H1 (cell line): Measurements from ENCODE around the gene C1QA. TPM values are rescaled to one million over a fixed set of nuclear protein-coding genes. Genes with fewer than 3 reads are reported as not detected.

Experiments used
- CTCF ChIA-PET: fragments of 300-600 bp; sonication (Branson Sonifier 250); formaldehyde crosslinking; loops from one replicate; lab custom pipeline; 2021; ENCODE audit not compliant: partially characterized antibody; lab: Charles Lee
- POLR2A ChIA-PET: fragments of 300-600 bp; sonication (Branson Sonifier 250); formaldehyde crosslinking; loops from one replicate; lab custom pipeline; 2021; ENCODE audit warnings: inconsistent platforms; ENCODE audit not compliant: partially characterized antibody; lab: Charles Lee
- DNase-seq, 2 experiments: peaks; one replicate each; pipeline versions ENCODE4 v3.0.0 to v3.0.0-alpha.2; 2010 to 2022; ENCODE audit warnings: low spot score in 2 of 2, low read depth in 1 of 2, mixed read lengths in 1 of 2
- FAIRE-seq: peaks from 2 replicates; lab custom pipeline; 2011; peaks lifted over from hg19 to GRCh38; lab: Jason Lieb, UNC
- H2AFZ ChIP-seq: 2 replicates; pipeline ENCODE4 v1.8.1; 2012; ENCODE audit warnings: low read length, inconsistent platforms
- H2AK5ac ChIP-seq: 2 replicates; pipeline ENCODE4 v1.6.1; 2013; ENCODE audit warnings: low read depth, low read length
- H2BK120ac ChIP-seq: replicated peaks from 2 replicates; pipeline ENCODE3; 2013; ENCODE audit warnings: low read depth, low read length, inconsistent platforms
- H2BK12ac ChIP-seq: 2 replicates; pipeline ENCODE4 v1.6.1; 2013; ENCODE audit warnings: low read depth, low read length
- H2BK15ac ChIP-seq: 2 replicates; pipeline ENCODE4 v1.6.1; 2013; ENCODE audit warnings: low read length
- H2BK20ac ChIP-seq: 2 replicates; pipeline ENCODE4 v1.6.1; 2013; ENCODE audit warnings: low read length
- H2BK5ac ChIP-seq: 2 replicates; pipeline ENCODE4 v1.6.1; 2013; ENCODE audit warnings: low read depth, low read length
- H3K14ac ChIP-seq: 2 replicates; pipeline ENCODE4 v1.6.1; 2013; ENCODE audit warnings: inconsistent platforms; ENCODE audit not compliant: insufficient read length
- H3K18ac ChIP-seq: 2 replicates; pipeline ENCODE4 v1.6.1; 2013; ENCODE audit warnings: low read length; ENCODE audit errors: extremely low read depth
- H3K23ac ChIP-seq: 2 replicates; pipeline ENCODE4 v1.6.1; 2013; ENCODE audit warnings: inconsistent platforms; ENCODE audit not compliant: insufficient read length
- H3K23me2 ChIP-seq: 2 replicates; pipeline ENCODE4 v1.6.1; 2013; ENCODE audit warnings: low read depth, low read length
- H3K27ac ChIP-seq: 2 replicates; pipeline ENCODE4 v1.6.1; 2011; ENCODE audit warnings: low read depth, low read length, inconsistent platforms
- H3K27me3 ChIP-seq, 4 experiments: replicated peaks in 1 of 4; 1 replicate in 1 of 4; 2 replicates in 3 of 4; pipeline versions ENCODE4 v1.6.1 to v1.8.1; 2011 to 2013; ENCODE audit warnings: low read length in 3 of 4, mild to moderate bottlenecking in 3 of 4, inconsistent platforms in 2 of 4, mixed read lengths in 2 of 4, moderate library complexity in 1 of 4; ENCODE audit not compliant: control insufficient read depth in 3 of 4, insufficient read depth in 3 of 4; ENCODE audit errors: extremely low read depth in 1 of 4
- H3K36me3 ChIP-seq, 4 experiments: 2 replicates each; pipeline versions ENCODE4 v1.6.1 to v1.8.1; 2011 to 2013; ENCODE audit warnings: mild to moderate bottlenecking in 4 of 4, low read length in 3 of 4, moderate library complexity in 2 of 4, control low read depth in 1 of 4, inconsistent platforms in 1 of 4; ENCODE audit not compliant: insufficient read depth in 4 of 4, control insufficient read depth in 2 of 4
- H3K4ac ChIP-seq: replicated peaks from 2 replicates; pipeline ENCODE3; 2013; ENCODE audit warnings: low read length, low read depth, mixed read lengths, inconsistent platforms; ENCODE audit not compliant: insufficient read length
- H3K4me1 ChIP-seq, 4 experiments: replicated peaks in 1 of 4; 1 replicate in 1 of 4; 2 replicates in 3 of 4; pipeline versions ENCODE4 v1.6.1 to v1.8.1; 2011 to 2013; ENCODE audit warnings: low read length in 3 of 4, inconsistent platforms in 2 of 4, mixed read lengths in 1 of 4; ENCODE audit not compliant: insufficient read depth in 4 of 4, control insufficient read depth in 3 of 4
- H3K4me2 ChIP-seq, 2 experiments: 2 replicates each; pipeline versions ENCODE4 v1.6.1 to v1.8.1; 2011 to 2013; ENCODE audit warnings: low read depth in 2 of 2, low read length in 2 of 2, control low read depth in 1 of 2, inconsistent platforms in 1 of 2, mild to moderate bottlenecking in 1 of 2; ENCODE audit not compliant: insufficient read depth in 1 of 2
- H3K4me3 ChIP-seq, 4 experiments: fragments of 200-600, 300-600 bp in 1 of 4; sonication (generic), shearing (Covaris generic), sonication (Bioruptor Twin) in 1 of 4; 2 replicates each; pipeline versions ENCODE4 v1.5.1 to v1.8.1; 2011 to 2016; ENCODE audit warnings: low read length in 4 of 4, low read depth in 3 of 4, control low read depth in 2 of 4, inconsistent platforms in 2 of 4, mild to moderate bottlenecking in 2 of 4, mixed read lengths in 1 of 4, moderate library complexity in 1 of 4; ENCODE audit not compliant: insufficient read depth in 2 of 4; ENCODE audit errors: extremely low read depth in 1 of 4
- H3K56ac ChIP-seq: replicated peaks from 2 replicates; pipeline ENCODE3; 2013; ENCODE audit warnings: low read depth, mild to moderate bottlenecking, mixed read lengths, low read length, inconsistent platforms; ENCODE audit not compliant: insufficient read length
- H3K79me1 ChIP-seq: 2 replicates; pipeline ENCODE4 v1.6.1; 2013; ENCODE audit warnings: low read depth, low read length, control low read depth
- H3K79me2 ChIP-seq, 2 experiments: 2 replicates each; pipeline versions ENCODE4 v1.6.1 to v1.8.1; 2012 to 2013; ENCODE audit warnings: low read length in 2 of 2, mild to moderate bottlenecking in 2 of 2, inconsistent platforms in 1 of 2; ENCODE audit not compliant: insufficient read depth in 2 of 2, control insufficient read depth in 1 of 2
- H3K9ac ChIP-seq, 4 experiments: replicated peaks in 1 of 4; 1 replicate in 1 of 4; 2 replicates in 3 of 4; pipeline versions ENCODE4 v1.6.1 to v1.8.1; 2011 to 2013; ENCODE audit warnings: low read depth in 3 of 4, low read length in 3 of 4, control low read depth in 2 of 4, mild to moderate bottlenecking in 2 of 4, moderate library complexity in 2 of 4, inconsistent platforms in 1 of 4; ENCODE audit errors: extremely low read depth in 1 of 4
- H3K9me3 ChIP-seq, 2 experiments: 2 replicates each; pipeline versions ENCODE4 v1.6.1 to v1.8.1; 2012 to 2013; ENCODE audit warnings: mild to moderate bottlenecking in 2 of 2, moderate library complexity in 2 of 2, control low read depth in 1 of 2, inconsistent platforms in 1 of 2, low read depth in 1 of 2, low read length in 1 of 2, mixed read lengths in 1 of 2; ENCODE audit not compliant: insufficient read depth in 2 of 2
- H4K20me1 ChIP-seq, 2 experiments: replicated peaks in 1 of 2; 2 replicates each; pipeline versions ENCODE3 to v1.8.1; 2011 to 2013; ENCODE audit warnings: inconsistent platforms in 2 of 2, low read length in 2 of 2, mild to moderate bottlenecking in 1 of 2; ENCODE audit not compliant: insufficient read depth in 2 of 2, control insufficient read depth in 1 of 2
- H4K5ac ChIP-seq: 2 replicates; pipeline ENCODE4 v1.6.1; 2013; ENCODE audit warnings: low read length, low read depth, mixed read lengths, inconsistent platforms; ENCODE audit not compliant: insufficient read length
- H4K8ac ChIP-seq: 2 replicates; pipeline ENCODE4 v1.8.0; 2013; ENCODE audit warnings: mild to moderate bottlenecking, moderate library complexity, low read length, inconsistent platforms; ENCODE audit not compliant: insufficient read depth; ENCODE audit errors: extremely low read depth
- H4K91ac ChIP-seq: replicated peaks from 2 replicates; pipeline ENCODE3; 2013; ENCODE audit warnings: low read length, mixed read lengths, inconsistent platforms; ENCODE audit not compliant: insufficient read length
- EZH2 ChIP-seq: fragments of 200-600 bp; sonication (generic); IDR thresholded peaks from 2 replicates; pipeline ENCODE4 v1.7.1; 2012; ENCODE audit warnings: low read depth, mild to moderate bottlenecking, moderate library complexity, low read length, inconsistent platforms; ENCODE audit not compliant: severe bottlenecking
- HDAC6 ChIP-seq: IDR thresholded peaks from one replicate; pipeline ENCODE4 v1.7.1; 2012; ENCODE audit warnings: low read depth, mild to moderate bottlenecking, inconsistent platforms, low read length, moderate library complexity
- JUND ChIP-seq: IDR thresholded peaks from 2 replicates; pipeline ENCODE4 v1.6.1; 2011; ENCODE audit warnings: mild to moderate bottlenecking, improper control_type of control experiment, low read length
- KDM5A ChIP-seq: fragments of 200-600 bp; IDR thresholded peaks from 2 replicates; pipeline ENCODE4 v1.7.1; 2012; ENCODE audit warnings: mild to moderate bottlenecking, low read length, inconsistent platforms, mixed read lengths
- RFX5 ChIP-seq: IDR thresholded peaks from 2 replicates; pipeline ENCODE4 v1.6.1; 2011; ENCODE audit warnings: low read depth, low read length, improper control_type of control experiment, borderline replicate concordance
- SIN3A ChIP-seq, 2 experiments: IDR thresholded peaks in 1 of 2; conservative IDR thresholded peaks in 1 of 2; 2 replicates each; pipeline ENCODE4 v1.6.1; 2011 to 2012; ENCODE audit warnings: low read length in 2 of 2, improper control_type of control experiment in 1 of 2, low read depth in 1 of 2, mild to moderate bottlenecking in 1 of 2
- TAF7 ChIP-seq: optimal IDR thresholded peaks from 2 replicates; pipeline ENCODE3; 2011; ENCODE audit warnings: low read depth, mild to moderate bottlenecking, inconsistent platforms, low read length, moderate library complexity, borderline replicate concordance
- WGBS, 2 experiments: shearing (Covaris generic) in 1 of 2; methylation state at CpG; one replicate each; pipeline versions ENCODE4 v1.1.6 to v1.1.7; 2013 to 2015; ENCODE audit warnings: low lambda C conversion rate in 2 of 2, mixed read lengths in 2 of 2, inconsistent platforms in 1 of 2, low coverage in 1 of 2, missing lambda C conversion rate in 1 of 2; ENCODE audit not compliant: insufficient replicate concordance in 2 of 2, insufficient coverage in 1 of 2, insufficient read length in 1 of 2; ENCODE audit errors: extremely low coverage in 1 of 2, missing lambda C conversion rate in 1 of 2; 5-methylcytosine and 5-hydroxymethylcytosine counted together
- polyA plus RNA-seq, 7 experiments: library from polyadenylated mRNA; depleted of rRNA in 3 of 7; stranded (reverse) in 5 of 7; unstranded in 2 of 7; fragments of >200 nt in 5 of 7; fragments of 200-250 nt in 2 of 7; gene quantifications; 1 replicate in 5 of 7; 2 replicates in 1 of 7; 4 replicates in 1 of 7; pipeline versions ENCODE4 v1.2.1 to v1.2.3, GENCODE V29; 2011 to 2013; ENCODE audit warnings: missing spikeins in 2 of 7, mixed read lengths in 2 of 7
- total RNA-seq: library from RNA; stranded (reverse); fragmentation: NEBNext Ultra II Directional; extraction: Animal tissue kit (Norgen Biotek cat#: 25700); gene quantifications from 2 replicates; pipeline ENCODE4 v1.2.1, GENCODE V29; 2021
- TF ChIP-seq, protein P1 (sequence below): IDR thresholded peaks from 2 replicates; pipeline ENCODE4 v1.6.1; 2012; ENCODE audit warnings: low read length, inconsistent platforms
- TF ChIP-seq, protein P2 (sequence below), 3 experiments: IDR thresholded peaks; 1 replicate in 2 of 3; 2 replicates in 1 of 3; pipeline versions ENCODE4 v1.5.1 to v1.6.1; 2011; ENCODE audit warnings: low read length in 3 of 3, mild to moderate bottlenecking in 3 of 3, inconsistent platforms in 2 of 3, low read depth in 1 of 3, moderate library complexity in 1 of 3; ENCODE audit not compliant: insufficient read depth in 1 of 3; ENCODE audit errors: control extremely low read depth in 1 of 3

C1QA gene
- total and polyA plus RNA-seq, 2 of the 8 experiments (the other 6 are each of a cell fraction or from before 2014, with no cell fraction given) = not detected

DNA sequence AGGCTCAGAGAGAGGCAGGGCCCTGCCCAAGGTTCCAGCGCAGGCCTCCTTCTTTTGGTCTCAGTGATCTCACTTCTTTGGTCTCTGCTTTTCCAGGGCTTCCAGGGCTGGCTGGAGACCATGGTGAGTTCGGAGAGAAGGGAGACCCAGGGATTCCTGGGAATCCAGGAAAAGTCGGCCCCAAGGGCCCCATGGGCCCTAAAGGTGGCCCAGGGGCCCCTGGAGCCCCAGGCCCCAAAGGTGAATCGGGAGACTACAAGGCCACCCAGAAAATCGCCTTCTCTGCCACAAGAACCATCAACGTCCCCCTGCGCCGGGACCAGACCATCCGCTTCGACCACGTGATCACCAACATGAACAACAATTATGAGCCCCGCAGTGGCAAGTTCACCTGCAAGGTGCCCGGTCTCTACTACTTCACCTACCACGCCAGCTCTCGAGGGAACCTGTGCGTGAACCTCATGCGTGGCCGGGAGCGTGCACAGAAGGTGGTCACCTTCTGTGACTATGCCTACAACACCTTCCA is 24.4 kb downstream of the C1QA start:
- no peak overlapping the region for H2AFZ ChIP-seq
- peaks cover 0 to 7% of the 10 kb centered on the region in 2 experiments for H4K20me1 ChIP-seq
- WGBS, 2 experiments = 93% methylated on average over 19 of the region's 19 CpGs; no CpG with 5 or more reads in 1 of the 2 experiments
- no peak overlapping the region for H3K18ac ChIP-seq
- H3K4ac ChIP-seq = no peak overlapping the region
- no peak for DNase-seq
- H3K4me3 ChIP-seq = no peak overlapping the region
- no peak overlapping the region for H3K4me2 ChIP-seq
- H2BK12ac ChIP-seq = no peak overlapping the region
- H2BK5ac ChIP-seq = no peak overlapping the region
- no peak overlapping the region for H3K56ac ChIP-seq
- no peaks in the 10 kb centered on the region for H3K4me1 ChIP-seq
- H2BK120ac ChIP-seq = no peak overlapping the region
- no peak overlapping the region for H3K27ac ChIP-seq
- no peaks in the 10 kb centered on the region for H3K79me1 ChIP-seq
- no peak overlapping the region for H3K23ac ChIP-seq
- ChIA-PET POLR2A (no interaction called here), CTCF (interaction anchor here (0.7 to 4.0 kb wide), 2 partner anchors 13 to 269 kb away, joined by 4 to 27 read pairs; no protein-coding TSS in a partner anchor)
- FAIRE-seq = no peak
- H3K79me2 ChIP-seq = no peaks in the 10 kb centered on the region
- no peaks in the 10 kb centered on the region; a peak in 3 of 7 replicates for H3K27me3 ChIP-seq
- no peak overlapping the region for H2BK20ac ChIP-seq
- H3K14ac ChIP-seq = no peak overlapping the region
- H3K9me3 ChIP-seq = no peaks in the 10 kb centered on the region
- no peak overlapping the region for H2AK5ac ChIP-seq
- H3K36me3 ChIP-seq = no peaks in the 10 kb centered on the region
- no peak overlapping the region for H2BK15ac ChIP-seq
- H4K8ac ChIP-seq = no peak overlapping the region
- H4K91ac ChIP-seq = no peak overlapping the region
- H3K23me2 ChIP-seq = peaks cover 9% of the 10 kb centered on the region
- no peak overlapping the region for H3K9ac ChIP-seq
- no peak overlapping the region for H4K5ac ChIP-seq
- no peak for TF ChIP-seq JUND
- TF ChIP-seq, protein P1, sequence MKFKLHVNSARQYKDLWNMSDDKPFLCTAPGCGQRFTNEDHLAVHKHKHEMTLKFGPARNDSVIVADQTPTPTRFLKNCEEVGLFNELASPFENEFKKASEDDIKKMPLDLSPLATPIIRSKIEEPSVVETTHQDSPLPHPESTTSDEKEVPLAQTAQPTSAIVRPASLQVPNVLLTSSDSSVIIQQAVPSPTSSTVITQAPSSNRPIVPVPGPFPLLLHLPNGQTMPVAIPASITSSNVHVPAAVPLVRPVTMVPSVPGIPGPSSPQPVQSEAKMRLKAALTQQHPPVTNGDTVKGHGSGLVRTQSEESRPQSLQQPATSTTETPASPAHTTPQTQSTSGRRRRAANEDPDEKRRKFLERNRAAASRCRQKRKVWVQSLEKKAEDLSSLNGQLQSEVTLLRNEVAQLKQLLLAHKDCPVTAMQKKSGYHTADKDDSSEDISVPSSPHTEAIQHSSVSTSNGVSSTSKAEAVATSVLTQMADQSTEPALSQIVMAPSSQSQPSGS = no peak
- TF ChIP-seq HDAC6 = no peak
- TF ChIP-seq, protein P2, sequence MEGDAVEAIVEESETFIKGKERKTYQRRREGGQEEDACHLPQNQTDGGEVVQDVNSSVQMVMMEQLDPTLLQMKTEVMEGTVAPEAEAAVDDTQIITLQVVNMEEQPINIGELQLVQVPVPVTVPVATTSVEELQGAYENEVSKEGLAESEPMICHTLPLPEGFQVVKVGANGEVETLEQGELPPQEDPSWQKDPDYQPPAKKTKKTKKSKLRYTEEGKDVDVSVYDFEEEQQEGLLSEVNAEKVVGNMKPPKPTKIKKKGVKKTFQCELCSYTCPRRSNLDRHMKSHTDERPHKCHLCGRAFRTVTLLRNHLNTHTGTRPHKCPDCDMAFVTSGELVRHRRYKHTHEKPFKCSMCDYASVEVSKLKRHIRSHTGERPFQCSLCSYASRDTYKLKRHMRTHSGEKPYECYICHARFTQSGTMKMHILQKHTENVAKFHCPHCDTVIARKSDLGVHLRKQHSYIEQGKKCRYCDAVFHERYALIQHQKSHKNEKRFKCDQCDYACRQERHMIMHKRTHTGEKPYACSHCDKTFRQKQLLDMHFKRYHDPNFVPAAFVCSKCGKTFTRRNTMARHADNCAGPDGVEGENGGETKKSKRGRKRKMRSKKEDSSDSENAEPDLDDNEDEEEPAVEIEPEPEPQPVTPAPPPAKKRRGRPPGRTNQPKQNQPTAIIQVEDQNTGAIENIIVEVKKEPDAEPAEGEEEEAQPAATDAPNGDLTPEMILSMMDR (IDR thresholded peaks at IDR 0.05; ENCODE audit: control extremely low read depth in 1 of 3, insufficient read depth in 1 of 3, low read depth in 1 of 3, low read length in 3 of 3) = no peak
- no peak for TF ChIP-seq KDM5A
- TF ChIP-seq SIN3A (conservative IDR thresholded peaks at IDR 0.05 in 1 of 2, IDR thresholded peaks at IDR 0.05 in 1 of 2; ENCODE audit: low read depth in 1 of 2, low read length in 2 of 2) = no peak
- no peak for TF ChIP-seq EZH2
- TF ChIP-seq RFX5 = no peak
- TF ChIP-seq TAF7 = no peak
